Stimulated activated naive CD8-positive, alpha-beta T cell treated with anti-CD3 and anti-CD28 coated beads, Interleukin-15, Interleukin-2, amounts not matched to agents 100 ng/mL and 50 ng/mL, for 24 hours (primary cell): ENCODE measurements around the gene SH3GL1.
A peak's percentile ranks its signal among the peaks of the same experiment; 100 is the strongest.
"Not testable (repeated sequence)": the region's sequence is repeated elsewhere in the genome, so short reads cannot be mapped to it uniquely, and the experiment has no call there.

Source experiments
- H3K27ac Mint-ChIP-seq: one replicate; pipeline ENCODE4 v1.8.0; 2021; ENCODE audit warnings: mild to moderate bottlenecking, mixed read lengths
- H3K27me3 Mint-ChIP-seq: one replicate; pipeline ENCODE4 v1.8.0; 2021; ENCODE audit warnings: mixed read lengths
- H3K36me3 Mint-ChIP-seq: one replicate; pipeline ENCODE4 v1.8.0; 2021; ENCODE audit warnings: low read depth, mixed read lengths
- H3K4me1 Mint-ChIP-seq: one replicate; pipeline ENCODE4 v1.8.0; 2021; ENCODE audit warnings: low read depth, mixed read lengths
- H3K4me3 Mint-ChIP-seq: one replicate; pipeline ENCODE4 v1.8.0; 2021; ENCODE audit warnings: mild to moderate bottlenecking, mixed read lengths
- H3K9me3 Mint-ChIP-seq: one replicate; pipeline ENCODE4 v1.8.0; 2021; ENCODE audit warnings: mixed read lengths

The SH3GL1 gene

DNA sequence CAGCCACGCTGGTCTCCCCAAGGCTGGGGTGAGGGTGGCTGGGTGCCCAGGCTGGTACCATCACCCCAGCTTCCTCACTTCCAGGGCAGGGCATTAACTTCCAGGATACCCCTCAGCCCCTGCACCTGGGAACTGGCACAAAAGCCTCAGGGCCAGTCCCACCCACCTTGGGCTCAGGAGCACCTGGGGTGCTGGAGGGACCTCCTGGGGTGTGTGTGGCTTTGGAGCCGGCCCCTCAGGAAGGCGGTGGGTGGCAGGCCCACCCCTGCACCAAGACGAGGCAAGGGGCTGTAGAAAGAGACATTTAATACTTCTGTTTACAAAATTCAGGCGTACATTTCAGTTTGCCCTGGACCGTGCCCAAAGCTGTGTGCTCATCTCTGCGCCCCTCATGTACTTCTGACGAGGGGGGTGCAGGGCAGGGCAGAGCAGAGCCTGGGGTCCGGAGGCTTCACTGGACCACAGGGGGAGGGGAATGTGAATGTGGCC, 40.2 kb downstream of the SH3GL1 start:
- peaks cover 9% of the 10 kb centered on the region for H3K36me3 Mint-ChIP-seq
- H3K27me3 Mint-ChIP-seq, result no peaks in the 10 kb centered on the region
- H3K27ac Mint-ChIP-seq, result no peak overlapping the region
- no peak overlapping the region for H3K4me3 Mint-ChIP-seq
- no peaks in the 10 kb centered on the region for H3K9me3 Mint-ChIP-seq
- H3K4me1 Mint-ChIP-seq, result no peaks in the 10 kb centered on the region

DNA sequence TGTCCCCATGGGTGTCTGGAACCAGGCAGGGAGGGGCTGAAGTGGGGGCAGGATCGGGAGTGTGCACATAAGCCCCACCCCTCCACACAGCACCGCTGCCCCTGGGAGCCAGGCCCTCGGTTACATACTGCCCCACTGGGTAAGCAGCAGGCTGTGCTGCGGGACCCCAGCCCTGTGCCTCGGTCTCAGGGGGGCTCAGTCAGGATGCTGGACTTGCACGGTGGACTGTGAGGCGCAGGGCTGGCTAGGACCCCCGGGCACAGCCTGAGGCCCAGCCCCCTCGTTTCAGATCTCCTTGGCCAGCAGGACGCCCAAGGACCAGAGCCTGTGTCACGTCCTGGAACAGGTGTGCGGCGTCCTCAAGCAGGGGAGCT, 40.7 kb downstream of the SH3GL1 start:
- Mint-ChIP-seq H3K27me3 (no peaks in the 10 kb centered on the region), H3K27ac (no peak overlapping the region), H3K4me1 (no peaks in the 10 kb centered on the region), H3K36me3 (peaks cover 9% of the 10 kb centered on the region), H3K9me3 (no peaks in the 10 kb centered on the region), H3K4me3 (no peak overlapping the region)

DNA sequence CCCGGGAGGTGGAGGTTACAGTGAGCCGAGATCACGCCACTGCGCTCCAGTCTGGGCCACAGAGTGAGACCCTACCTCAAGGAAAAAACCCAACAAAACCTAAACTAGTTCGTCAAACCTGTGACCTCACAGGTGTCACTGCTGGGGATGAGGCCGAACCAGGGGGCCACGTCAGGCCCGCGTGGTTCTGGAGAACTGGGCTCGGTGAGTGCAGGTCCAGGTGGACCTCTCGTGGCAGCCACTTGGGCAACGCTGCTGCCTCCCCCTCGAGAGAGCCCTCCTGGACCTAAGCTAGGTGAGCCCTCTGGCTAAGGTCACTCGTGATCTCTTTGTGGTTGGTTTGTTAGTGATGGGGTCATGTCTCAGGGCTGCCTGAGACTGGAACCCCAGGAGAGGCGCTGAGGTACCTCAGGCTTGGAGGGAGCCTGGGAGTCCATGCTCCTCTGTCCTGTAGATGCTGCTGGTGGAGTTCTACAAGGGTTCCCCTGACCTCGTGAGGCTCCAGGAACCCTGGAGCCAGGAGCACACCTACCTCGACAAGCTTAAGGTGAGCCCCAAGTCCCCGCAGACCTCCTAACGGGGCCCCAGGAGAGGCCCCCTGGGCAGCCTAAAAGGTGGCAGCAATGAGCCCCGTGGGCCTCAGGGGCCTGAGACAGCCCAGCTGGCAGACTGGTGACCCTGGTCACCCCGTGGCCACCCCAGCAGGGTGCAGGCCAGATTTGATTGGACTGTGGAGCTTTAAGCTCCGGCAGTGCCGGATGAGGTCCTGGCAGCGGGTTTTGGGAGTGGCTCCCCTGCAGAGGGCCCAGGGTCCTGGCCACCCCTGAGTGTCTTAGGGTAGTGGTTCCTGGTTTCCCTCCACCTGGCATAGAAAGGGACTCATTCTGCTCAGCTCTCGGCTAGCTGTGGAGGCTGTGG, 41.4 kb downstream of the SH3GL1 start:
- peaks cover 9% of the 10 kb centered on the region for H3K36me3 Mint-ChIP-seq
- H3K27ac Mint-ChIP-seq, result peak overlapping the region; percentile 45
- no peaks in the 10 kb centered on the region for H3K9me3 Mint-ChIP-seq
- no peak overlapping the region for H3K4me3 Mint-ChIP-seq
- H3K4me1 Mint-ChIP-seq, result no peaks in the 10 kb centered on the region
- H3K27me3 Mint-ChIP-seq, result no peaks in the 10 kb centered on the region

DNA sequence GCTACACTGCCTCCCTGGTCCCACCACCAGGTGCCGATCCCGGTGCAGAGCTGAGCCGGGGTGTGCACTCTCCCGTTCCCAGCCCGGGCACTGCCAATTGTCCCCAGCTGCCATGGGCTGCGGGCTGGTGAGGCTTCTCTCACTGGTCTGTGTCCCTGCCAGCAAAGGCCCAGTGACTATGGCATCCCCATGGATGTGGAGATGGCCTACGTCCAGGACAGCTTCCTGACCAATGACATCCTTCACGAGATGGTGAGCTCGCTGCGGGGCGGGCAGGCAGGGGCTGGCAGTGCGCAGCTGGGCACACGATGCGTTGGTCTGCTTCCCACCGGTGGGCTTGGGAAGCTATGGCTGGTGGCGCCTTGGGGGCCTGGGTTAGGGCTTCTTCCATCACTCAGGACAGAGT, 42.4 kb downstream of the SH3GL1 start:
- H3K27me3 Mint-ChIP-seq, result no peaks in the 10 kb centered on the region
- no peaks in the 10 kb centered on the region for H3K4me1 Mint-ChIP-seq
- no peak overlapping the region for H3K4me3 Mint-ChIP-seq
- H3K9me3 Mint-ChIP-seq, result no peaks in the 10 kb centered on the region
- H3K27ac Mint-ChIP-seq, result no peak overlapping the region
- peaks cover 4% of the 10 kb centered on the region for H3K36me3 Mint-ChIP-seq

DNA sequence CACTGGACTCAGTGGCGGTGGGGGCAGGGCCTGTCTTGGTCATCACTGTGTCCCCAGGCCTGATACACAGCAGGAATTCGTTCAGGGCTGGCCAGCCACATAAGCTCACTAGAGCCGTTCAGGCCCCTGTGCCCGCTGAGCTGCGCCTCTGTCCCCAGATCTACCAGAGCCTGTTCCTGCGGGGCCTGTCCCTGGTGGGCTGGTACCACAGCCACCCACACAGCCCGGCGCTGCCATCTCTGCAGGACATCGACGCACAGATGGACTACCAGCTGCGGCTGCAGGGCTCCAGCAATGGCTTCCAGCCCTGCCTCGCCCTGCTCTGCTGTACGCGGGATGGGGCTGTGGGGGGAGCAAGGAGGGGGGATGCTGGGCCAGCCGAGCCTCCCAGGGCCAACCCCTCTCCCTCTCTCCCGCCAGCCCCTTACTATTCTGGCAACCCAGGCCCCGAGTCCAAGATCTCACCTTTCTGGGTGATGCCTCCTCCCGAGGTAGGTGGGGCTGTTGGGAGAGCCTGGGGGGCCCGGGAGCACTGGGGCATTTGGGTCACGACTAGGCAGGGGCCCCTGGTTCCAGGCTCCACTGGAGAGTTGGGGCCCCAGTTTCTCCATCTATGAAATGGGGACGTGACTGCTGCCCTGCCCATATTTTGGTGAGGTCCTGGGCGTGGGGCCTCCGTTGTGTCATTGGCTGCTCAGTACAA, 43.1 kb downstream of the SH3GL1 start:
- H3K27me3 Mint-ChIP-seq, result no peaks in the 10 kb centered on the region

DNA sequence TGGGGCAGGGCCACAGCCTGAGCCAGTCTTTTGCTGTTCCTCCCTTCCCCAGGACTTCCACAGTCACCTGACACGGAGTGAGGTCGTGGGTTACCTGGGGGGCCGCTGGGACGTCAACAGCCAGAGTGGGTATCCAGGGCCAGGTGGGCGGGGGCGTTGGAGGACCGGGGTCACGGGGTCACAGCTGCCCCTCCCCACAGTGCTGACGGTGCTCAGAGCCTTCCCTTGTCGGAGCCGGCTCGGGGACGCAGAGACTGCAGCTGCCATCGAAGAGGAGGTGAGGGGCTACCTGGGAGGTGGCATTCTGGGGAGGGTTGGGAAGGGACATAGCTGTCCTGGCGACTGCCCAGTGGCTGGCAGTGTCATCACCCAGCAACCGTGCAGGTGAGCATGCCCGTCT, 45.5 kb downstream of the SH3GL1 start:
- Mint-ChIP-seq H3K27me3 (no peaks in the 10 kb centered on the region), H3K27ac (no peak overlapping the region), H3K4me1 (no peaks in the 10 kb centered on the region), H3K36me3 (no peaks in the 10 kb centered on the region), H3K9me3 (no peaks in the 10 kb centered on the region), H3K4me3 (no peak overlapping the region)

More for the DNA sequence above, 43.1 kb downstream of the SH3GL1 start:
- no peaks in the 10 kb centered on the region for H3K9me3 Mint-ChIP-seq
- H3K4me3 Mint-ChIP-seq, result no peak overlapping the region
- H3K36me3 Mint-ChIP-seq, result peaks cover 3% of the 10 kb centered on the region
- no peaks in the 10 kb centered on the region for H3K4me1 Mint-ChIP-seq
- no peak overlapping the region for H3K27ac Mint-ChIP-seq

- H3K4me1 Mint-ChIP-seq, result no peaks in the 10 kb centered on the region
- H3K9me3 Mint-ChIP-seq, result no peaks in the 10 kb centered on the region
- H3K27ac Mint-ChIP-seq, result no peak overlapping the region
- no peak overlapping the region for H3K4me3 Mint-ChIP-seq
- H3K27me3 Mint-ChIP-seq, result no peaks in the 10 kb centered on the region
- H3K36me3 Mint-ChIP-seq, result no peaks in the 10 kb centered on the region
Observed at GRCh38 chr19:4354282-4354681, 46.1 kb downstream of the SH3GL1 start.

- Mint-ChIP-seq H3K4me1 (no peaks in the 10 kb centered on the region), H3K4me3 (no peak overlapping the region), H3K27ac (no peak overlapping the region), H3K36me3 (peaks cover 6% of the 10 kb centered on the region), H3K27me3 (no peaks in the 10 kb centered on the region), H3K9me3 (no peaks in the 10 kb centered on the region)
Observed at GRCh38 chr19:4352701-4353121, 47.6 kb downstream of the SH3GL1 start.

DNA sequence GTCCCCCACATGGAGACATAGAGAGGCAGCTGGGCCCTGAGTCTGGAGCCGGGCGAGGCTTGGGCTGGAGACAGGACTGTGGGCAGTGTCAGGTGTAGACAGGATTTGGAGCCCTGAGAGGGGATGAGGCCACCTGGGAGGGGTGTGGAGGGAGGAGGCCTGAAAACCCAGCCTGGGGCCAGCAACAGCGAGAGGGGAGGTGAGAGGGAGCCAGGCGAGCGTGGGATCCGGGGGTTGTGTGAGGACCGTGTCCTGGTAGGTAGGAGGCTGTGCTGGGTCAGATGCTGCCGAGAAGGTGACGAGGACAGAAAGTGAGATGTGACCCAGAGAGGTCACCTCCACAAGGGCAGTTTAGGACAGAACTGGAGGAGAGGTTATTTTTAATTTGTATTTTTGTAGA, 49.6 kb downstream of the SH3GL1 start:
- H3K4me3 Mint-ChIP-seq, result no peak overlapping the region
- no peak overlapping the region for H3K27ac Mint-ChIP-seq
- H3K36me3 Mint-ChIP-seq, result peaks cover 16% of the 10 kb centered on the region
- no peaks in the 10 kb centered on the region for H3K27me3 Mint-ChIP-seq
- H3K4me1 Mint-ChIP-seq, result no peaks in the 10 kb centered on the region
- no peaks in the 10 kb centered on the region for H3K9me3 Mint-ChIP-seq

- no peak overlapping the region for H3K27ac Mint-ChIP-seq
- H3K9me3 Mint-ChIP-seq, result no peaks in the 10 kb centered on the region
- no peak overlapping the region for H3K4me3 Mint-ChIP-seq
- no peaks in the 10 kb centered on the region for H3K27me3 Mint-ChIP-seq
- H3K36me3 Mint-ChIP-seq, result peaks cover 16% of the 10 kb centered on the region
- peaks cover 3% of the 10 kb centered on the region for H3K4me1 Mint-ChIP-seq
Observed at GRCh38 chr19:4350111-4350510, 50.2 kb downstream of the SH3GL1 start.

DNA sequence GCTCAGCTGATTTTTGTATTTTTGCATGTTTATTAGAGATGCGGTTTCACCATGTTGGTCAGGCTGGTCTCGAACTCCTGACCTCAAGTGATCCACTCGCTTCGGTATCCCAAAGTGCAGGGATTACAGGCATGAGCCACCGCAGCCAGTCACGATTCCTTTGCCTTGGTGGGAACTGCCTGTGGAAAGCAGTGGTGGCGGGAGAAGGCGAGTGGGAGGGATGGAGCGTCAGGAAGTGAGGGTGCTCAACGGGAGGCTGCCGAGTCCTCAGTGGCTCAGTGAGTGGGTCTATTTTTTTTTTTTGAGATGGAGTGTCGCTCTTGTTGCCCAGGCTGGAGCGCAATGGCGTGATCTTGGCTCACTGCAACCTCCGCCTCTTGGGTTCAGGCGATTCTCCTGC, 51.1 kb downstream of the SH3GL1 start:
- H3K4me1 Mint-ChIP-seq, H3K4me3 Mint-ChIP-seq, H3K27ac Mint-ChIP-seq, H3K27me3 Mint-ChIP-seq, H3K9me3 Mint-ChIP-seq: not testable (repeated sequence)
- peaks cover 16% of the 10 kb centered on the region for H3K36me3 Mint-ChIP-seq

GRCh38 chr19:4347521-4347920, 52.8 kb downstream of the SH3GL1 start:
- peaks cover 16% of the 10 kb centered on the region for H3K4me1 Mint-ChIP-seq
- no peaks in the 10 kb centered on the region for H3K9me3 Mint-ChIP-seq
- H3K27me3 Mint-ChIP-seq, result no peaks in the 10 kb centered on the region
- peaks cover 16% of the 10 kb centered on the region for H3K36me3 Mint-ChIP-seq
- H3K4me3 Mint-ChIP-seq, result no peak overlapping the region
- no peak overlapping the region for H3K27ac Mint-ChIP-seq

- Mint-ChIP-seq H3K27ac (no peak overlapping the region), H3K9me3 (no peaks in the 10 kb centered on the region)
Observed at GRCh38 chr19:4346020-4346383, 54.3 kb downstream of the SH3GL1 start.

GRCh38 chr19:4345342-4346019, 54.9 kb downstream of the SH3GL1 start:
- H3K36me3 Mint-ChIP-seq, result peaks cover 16% of the 10 kb centered on the region
- peaks cover 19% of the 10 kb centered on the region for H3K4me1 Mint-ChIP-seq
- H3K27ac Mint-ChIP-seq, result no peak overlapping the region

More at GRCh38 chr19:4346020-4346383, 54.3 kb downstream of the SH3GL1 start:
- peaks cover 19% of the 10 kb centered on the region for H3K4me1 Mint-ChIP-seq
- no peaks in the 10 kb centered on the region for H3K27me3 Mint-ChIP-seq
- peaks cover 16% of the 10 kb centered on the region for H3K36me3 Mint-ChIP-seq
- no peak overlapping the region for H3K4me3 Mint-ChIP-seq

More at GRCh38 chr19:4345342-4346019, 54.9 kb downstream of the SH3GL1 start:
- H3K27me3 Mint-ChIP-seq, result no peaks in the 10 kb centered on the region
- peak overlapping the region; percentile 33 for H3K4me3 Mint-ChIP-seq
- no peaks in the 10 kb centered on the region for H3K9me3 Mint-ChIP-seq
